ENCODE results near the gene EPDR1. TPM values are rescaled to one million over a fixed set of nuclear protein-coding genes. Genes with fewer than 3 reads are reported as not detected.

Gene EPDR1
- polyA plus RNA-seq, 1 experiment: 3.7 TPM

GRCh38 chr7:37964196-37964595, 43.8 kb downstream of the EPDR1 start:
- Histone ChIP-seq H3K36me3 (ENCODE audit: control insufficient read depth, insufficient read depth, low read length) (no peaks in the 10 kb centered on the region), H3K4me3 (ENCODE audit: low read depth, low read length) (no peak overlapping the region), H3K27me3 (ENCODE audit: control insufficient read depth, insufficient read depth, low read length) (no peaks in the 10 kb centered on the region)
- CTCF ChIA-PET: interaction anchor here (1.3 kb wide), 1 partner anchor 10 kb away, joined by 3 read pairs; no protein-coding TSS in a partner anchor
- POLR2A ChIA-PET: no interaction called here
- no peak for TF ChIP-seq CTCF (IDR thresholded peaks at IDR 0.05; ENCODE audit: insufficient read depth, low read depth, low read length)
- no peak for DNase-seq (ENCODE audit: low read depth)

- CTCF ChIA-PET: no interaction called here
- POLR2A ChIA-PET: no interaction called here
- no peak for TF ChIP-seq CTCF (IDR thresholded peaks at IDR 0.05; ENCODE audit: insufficient read depth, low read depth, low read length)
These were observed 49.8 kb downstream of the EPDR1 start for GRCh38 chr7:37970211-37970610.

GRCh38 chr7:37971491-37971890, 51.1 kb downstream of the EPDR1 start:
- H3K27me3 ChIP-seq (ENCODE audit: control insufficient read depth, insufficient read depth, low read length): no peaks in the 10 kb centered on the region
- H3K4me3 ChIP-seq (ENCODE audit: low read depth, low read length): no peak overlapping the region
- ChIA-PET POLR2A (no interaction called here), CTCF (interaction anchor here (0.7 kb wide), 1 partner anchor 977 kb away, joined by 4 read pairs; no protein-coding TSS in a partner anchor)
- no peak for DNase-seq (ENCODE audit: low read depth)
- H3K36me3 ChIP-seq (ENCODE audit: control insufficient read depth, insufficient read depth, low read length): no peaks in the 10 kb centered on the region
- TF ChIP-seq CTCF (IDR thresholded peaks at IDR 0.05; ENCODE audit: insufficient read depth, low read depth, low read length): no peak

More at GRCh38 chr7:37970211-37970610, 49.8 kb downstream of the EPDR1 start:
- Histone ChIP-seq H3K36me3 (ENCODE audit: control insufficient read depth, insufficient read depth, low read length) (no peaks in the 10 kb centered on the region), H3K4me3 (ENCODE audit: low read depth, low read length) (no peak overlapping the region), H3K27me3 (ENCODE audit: control insufficient read depth, insufficient read depth, low read length) (no peaks in the 10 kb centered on the region)
- no peak for DNase-seq (ENCODE audit: low read depth)

- no peaks in the 10 kb centered on the region for H3K36me3 ChIP-seq (ENCODE audit: control insufficient read depth, insufficient read depth, low read length)
- DNase-seq (ENCODE audit: low read depth): no peak
- no peak overlapping the region for H3K4me3 ChIP-seq (ENCODE audit: low read depth, low read length)
- CTCF ChIA-PET: interaction anchor here (0.8 kb wide), 1 partner anchor 9 kb away, joined by 3 read pairs; no protein-coding TSS in a partner anchor
- POLR2A ChIA-PET: no interaction called here
- H3K27me3 ChIP-seq (ENCODE audit: control insufficient read depth, insufficient read depth, low read length): no peaks in the 10 kb centered on the region
- TF ChIP-seq CTCF (IDR thresholded peaks at IDR 0.05; ENCODE audit: insufficient read depth, low read depth, low read length): no peak
These were observed 53.5 kb downstream of the EPDR1 start for GRCh38 chr7:37973915-37974314.

- H3K27me3 ChIP-seq (ENCODE audit: control insufficient read depth, insufficient read depth, low read length): no peaks in the 10 kb centered on the region
- CTCF ChIA-PET: interaction anchor here (0.8 kb wide), 1 partner anchor 10 kb away, joined by 3 read pairs; no protein-coding TSS in a partner anchor
- TF ChIP-seq CTCF (IDR thresholded peaks at IDR 0.05; ENCODE audit: insufficient read depth, low read depth, low read length): no peak
- H3K36me3 ChIP-seq (ENCODE audit: control insufficient read depth, insufficient read depth, low read length): no peaks in the 10 kb centered on the region
- H3K4me3 ChIP-seq (ENCODE audit: low read depth, low read length): no peak overlapping the region
- no peak for DNase-seq (ENCODE audit: low read depth)
- POLR2A ChIA-PET: no interaction called here
These were observed 54.3 kb downstream of the EPDR1 start for GRCh38 chr7:37974711-37975110.

Measured in BJ (cell line).